GM18873 (cell line): Measurements from ENCODE around the gene CYSTM1.

Experiments used
- ATAC-seq: cut with Tn5 transposase; IDR thresholded peaks from one replicate; pipeline ENCODE4 v1.9.1; 2021; ENCODE audit warnings: mild to moderate bottlenecking, moderate library complexity, moderate number of reproducible peaks; ENCODE audit not compliant: unreplicated experiment, low FRiP score

CYSTM1 gene

DNA sequence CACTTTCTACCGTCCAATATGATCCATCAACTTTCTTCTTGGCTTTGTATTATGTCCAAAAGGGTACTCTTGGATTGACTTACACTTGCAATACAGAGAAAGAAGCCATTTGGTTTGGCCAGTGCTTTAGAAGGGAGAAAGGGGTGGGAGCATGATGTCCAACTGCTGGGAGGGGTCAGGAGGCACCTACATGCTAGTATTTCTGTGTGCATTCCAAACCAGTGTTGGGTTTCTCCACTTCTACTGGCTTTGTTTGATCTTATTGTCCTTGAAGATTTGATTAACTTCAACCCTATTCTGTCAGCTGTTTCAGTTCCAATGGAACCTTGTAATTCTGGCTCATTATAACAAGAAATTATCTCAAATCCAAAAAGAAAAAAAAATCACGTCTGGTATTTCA is 27.6 kb downstream of the CYSTM1 start:
- ATAC-seq: no peak

- ATAC-seq: no peak
Measured at GRCh38 chr5:140205216-140205615, 30.2 kb downstream of the CYSTM1 start.

GRCh38 chr5:140205952-140206351 is 31.0 kb downstream of the CYSTM1 start:
- no peak for ATAC-seq

DNA sequence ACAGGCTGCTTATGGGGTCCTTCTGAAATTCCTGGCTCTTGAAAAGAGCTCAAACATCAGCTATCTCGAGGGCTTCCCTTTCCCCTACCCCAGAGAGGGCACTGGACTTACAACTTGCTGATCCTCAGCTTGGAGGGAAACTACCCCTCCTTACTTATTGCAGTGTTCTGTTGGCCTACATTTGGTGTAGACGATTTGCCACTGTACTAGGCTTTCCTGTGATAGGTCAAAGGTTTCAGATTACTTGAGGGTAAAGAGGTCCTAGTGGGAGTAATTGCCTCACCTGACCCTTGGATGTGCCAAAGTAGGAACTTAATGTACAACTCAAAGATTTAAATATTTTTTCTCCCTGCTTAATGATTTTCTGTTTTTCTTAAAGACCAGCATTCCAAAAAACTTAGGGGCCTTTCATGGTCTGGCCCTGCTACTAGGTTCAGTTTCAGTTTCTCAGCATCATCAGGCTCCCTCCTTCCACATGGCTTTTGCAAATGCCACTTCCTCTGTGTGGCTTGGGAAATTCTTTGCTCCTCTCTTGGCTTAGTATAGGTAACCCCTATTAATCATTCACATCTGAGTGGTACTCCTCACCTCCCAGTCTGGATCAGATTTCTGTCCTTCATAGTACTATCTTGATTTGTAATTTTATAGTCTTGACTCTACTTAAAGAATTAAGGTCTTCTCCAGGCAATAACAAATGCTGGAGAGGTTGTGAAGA is 32.4 kb downstream of the CYSTM1 start:
- ATAC-seq: peak; percentile 75

DNA sequence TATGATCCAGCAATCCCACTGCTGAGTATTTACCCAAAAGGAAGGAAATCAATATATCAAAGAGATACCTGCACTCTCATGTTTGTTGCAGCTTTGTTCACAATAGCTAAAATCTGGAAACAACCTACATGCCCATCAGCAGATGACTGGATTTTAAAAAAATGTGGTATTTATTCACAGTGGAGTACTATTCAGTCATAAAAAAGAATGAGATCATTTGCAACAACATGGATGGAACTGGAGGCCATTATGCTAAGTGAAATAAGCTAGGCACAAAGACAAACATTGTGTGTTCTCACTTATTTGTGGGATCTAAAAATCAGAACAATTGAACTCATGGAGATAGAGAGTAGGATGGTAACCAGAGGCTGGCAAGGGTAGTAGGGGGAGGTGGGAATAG is 33.1 kb downstream of the CYSTM1 start:
- no peak for ATAC-seq

DNA sequence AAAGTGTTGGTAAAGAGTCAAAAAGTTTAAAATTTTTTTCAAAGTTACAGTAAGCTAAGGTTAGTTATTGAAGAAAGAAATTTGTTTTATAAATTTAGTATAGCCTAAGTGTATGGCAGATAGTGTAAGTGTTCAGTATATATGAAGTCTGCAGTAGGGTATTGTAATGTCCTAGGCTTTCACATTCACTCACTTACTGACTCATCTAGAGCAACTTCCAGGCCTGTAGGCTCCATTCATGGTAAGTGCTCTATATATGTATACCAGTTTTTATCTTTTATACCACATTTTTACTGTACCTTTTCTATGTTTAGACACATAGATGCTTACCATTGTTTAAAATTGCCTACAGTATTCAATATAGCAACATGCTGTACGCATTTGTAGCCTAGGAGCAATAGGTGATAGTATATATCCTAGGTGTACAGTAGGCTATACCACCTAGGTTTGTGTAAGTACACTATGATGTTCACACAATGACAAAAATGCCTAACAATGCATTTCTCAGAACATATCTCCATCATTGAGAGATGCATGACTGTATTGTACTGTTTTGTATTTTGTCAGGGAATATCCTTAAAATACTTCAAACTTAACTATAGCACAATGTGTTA is 38.5 kb downstream of the CYSTM1 start:
- no peak for ATAC-seq

DNA sequence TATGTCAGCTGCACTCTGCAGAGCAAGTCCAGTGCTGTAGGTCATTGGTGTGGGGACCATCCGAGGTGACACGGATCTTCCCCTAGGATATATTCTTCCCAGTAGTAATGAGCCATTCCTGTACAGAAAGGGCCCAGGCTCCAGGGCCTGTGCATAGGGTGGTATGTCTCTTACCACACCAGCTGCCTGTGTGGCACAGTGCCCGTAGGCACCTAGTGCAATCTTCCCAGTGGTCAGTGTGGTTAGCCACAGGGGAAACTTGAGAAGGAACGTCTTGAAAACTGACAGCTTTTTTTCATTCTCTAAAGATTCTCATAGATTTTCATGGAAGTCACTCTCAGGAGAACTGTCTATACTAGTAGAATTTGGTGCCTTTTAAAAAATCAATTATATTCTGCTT is 39.8 kb downstream of the CYSTM1 start:
- ATAC-seq: no peak

DNA sequence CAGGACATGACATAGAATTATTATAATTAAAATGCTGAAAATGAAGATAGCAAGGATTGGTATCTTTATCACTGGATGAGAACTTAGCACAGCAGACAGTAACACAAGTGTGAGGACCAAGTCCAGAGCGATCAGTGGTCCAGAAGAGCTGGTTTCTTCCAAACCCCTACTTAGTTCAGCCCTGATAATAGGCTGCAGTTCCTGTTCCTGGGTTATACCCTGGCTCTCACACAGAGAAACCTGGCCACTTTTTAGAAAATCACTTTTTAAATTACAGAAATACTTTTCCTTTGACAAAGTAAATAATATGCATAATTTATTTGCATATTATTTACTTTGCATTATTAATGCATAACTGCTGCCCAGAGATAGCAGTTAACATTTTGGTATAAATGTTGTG is 40.3 kb downstream of the CYSTM1 start:
- no peak for ATAC-seq

- ATAC-seq: no peak
Measured at GRCh38 chr5:140216478-140217074, 41.6 kb downstream of the CYSTM1 start.

DNA sequence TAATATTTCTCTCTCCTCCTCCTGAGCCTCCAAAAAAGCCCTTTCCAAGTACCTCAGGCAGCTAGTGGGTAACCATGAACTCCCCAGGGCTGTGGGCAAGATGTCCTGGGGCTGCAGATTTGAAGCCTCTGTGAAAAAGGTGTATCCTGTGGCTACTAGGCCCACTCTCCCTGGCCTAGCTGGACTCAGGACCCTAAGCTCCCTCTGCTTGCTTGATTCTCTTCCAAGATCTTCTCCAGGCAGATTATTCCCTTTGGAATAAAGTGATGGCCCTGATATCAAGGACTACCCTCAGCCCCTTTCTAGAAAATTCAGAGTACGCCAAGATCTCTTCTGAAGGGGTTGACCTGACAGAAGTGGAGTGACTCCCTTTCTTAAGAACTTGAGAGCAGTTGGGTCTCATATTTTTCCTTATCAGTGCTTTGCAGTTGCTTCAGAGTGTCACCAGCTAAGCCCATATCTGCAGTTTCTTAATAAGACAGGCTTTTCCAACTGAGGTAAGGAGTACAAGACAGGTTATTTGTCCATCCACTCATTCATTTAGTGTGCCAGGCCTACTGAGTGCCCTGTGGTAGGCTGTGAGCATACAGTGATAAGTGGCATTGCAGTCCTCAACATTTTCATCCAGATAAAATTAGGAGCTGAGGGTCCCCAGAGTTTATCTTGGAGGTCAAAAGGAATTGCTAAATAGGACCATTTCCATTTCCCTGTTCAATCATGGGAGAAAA is 42.5 kb downstream of the CYSTM1 start:
- no peak for ATAC-seq

- peak; percentile 15 for ATAC-seq
Measured at GRCh38 chr5:140219068-140219991, 44.3 kb downstream of the CYSTM1 start.

DNA sequence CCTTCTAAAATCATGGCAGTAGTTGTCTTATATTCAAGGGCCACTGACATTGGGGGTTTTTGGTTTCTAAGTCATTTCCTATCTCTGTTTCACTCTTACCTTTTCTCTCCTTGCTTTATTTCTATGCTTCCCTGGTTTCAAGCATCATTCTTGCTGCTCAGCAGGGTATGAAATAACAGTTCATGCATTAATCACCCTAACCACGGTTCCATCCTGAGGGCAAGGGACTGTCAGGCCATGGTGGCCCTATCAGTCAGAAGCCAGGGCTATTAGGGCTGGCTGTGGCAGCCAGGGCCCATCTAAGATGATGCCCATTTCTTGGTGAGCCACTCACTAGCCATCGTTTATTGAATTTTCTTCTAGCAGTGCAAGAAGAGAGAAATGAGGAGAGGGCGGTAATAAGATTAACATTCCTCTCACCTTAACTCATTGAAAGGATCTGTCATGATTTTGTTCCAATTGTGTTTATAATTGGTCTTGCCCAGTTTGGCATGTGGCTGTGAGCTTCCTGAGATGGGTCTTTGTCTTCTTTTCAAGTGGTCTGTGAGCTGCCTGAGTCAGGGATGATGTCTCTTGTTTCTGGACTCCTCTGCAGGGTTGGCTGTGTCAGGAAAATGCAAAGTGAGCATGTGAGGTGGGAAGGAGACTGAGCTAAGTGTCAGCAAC is 45.2 kb downstream of the CYSTM1 start:
- peak; percentile 46 for ATAC-seq

GRCh38 chr5:140220698-140221064 is 45.7 kb downstream of the CYSTM1 start:
- no peak for ATAC-seq

- no peak for ATAC-seq
Measured at GRCh38 chr5:140221697-140222223, 46.8 kb downstream of the CYSTM1 start.

- no peak for ATAC-seq
Measured at GRCh38 chr5:140222416-140222815, 47.4 kb downstream of the CYSTM1 start.

GRCh38 chr5:140223567-140223966 is 48.6 kb downstream of the CYSTM1 start:
- ATAC-seq: no peak

GRCh38 chr5:140224658-140225057 is 49.7 kb downstream of the CYSTM1 start:
- ATAC-seq: no peak

DNA sequence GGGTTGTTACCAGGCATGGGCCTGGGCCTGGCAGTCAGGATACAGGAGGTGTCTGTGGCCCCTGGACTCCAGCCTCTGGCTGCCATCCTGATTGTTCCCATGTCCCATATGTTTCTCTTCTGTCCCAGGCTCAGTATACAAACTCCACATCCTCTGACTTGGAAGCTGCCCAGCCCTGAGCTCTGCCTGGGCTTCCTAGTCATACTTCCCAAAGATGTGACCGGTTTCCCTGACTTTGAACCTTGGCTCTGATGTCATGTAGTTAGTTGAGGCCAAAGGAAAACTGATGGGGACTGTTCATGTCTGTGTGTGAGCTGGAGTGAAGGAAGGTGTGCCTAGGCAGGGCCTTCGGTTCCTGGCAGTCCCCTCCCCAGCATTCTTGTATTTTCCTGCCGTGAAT is 50.4 kb downstream of the CYSTM1 start:
- no peak for ATAC-seq

DNA sequence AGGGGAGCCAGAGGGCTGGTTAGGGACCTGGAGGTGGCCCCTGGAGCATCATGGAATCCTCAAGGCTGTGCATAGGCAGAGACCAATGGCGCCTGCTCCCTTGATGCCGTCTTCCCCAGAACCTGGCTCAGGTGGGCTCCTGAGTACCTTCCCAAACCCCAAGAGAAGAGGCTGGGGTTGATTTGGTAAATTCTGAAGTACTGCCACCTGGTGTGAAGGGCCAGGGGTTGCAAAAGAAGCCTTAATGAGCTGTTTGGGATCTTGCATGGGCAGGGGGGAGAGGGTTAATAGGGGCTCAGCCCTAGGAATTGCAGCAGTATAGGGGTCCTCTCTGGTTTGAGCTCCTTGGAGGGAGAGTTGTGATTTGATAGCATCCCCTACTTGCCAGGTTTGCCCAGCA is 52.1 kb downstream of the CYSTM1 start:
- ATAC-seq: no peak
